Activated CD4-positive, alpha-beta T cell treated with anti-CD3 and anti-CD28 coated beads for 36 hours (primary cell): Measurements from ENCODE around the gene KANK2. TPM values are rescaled to one million over a fixed set of nuclear protein-coding genes. Genes with fewer than 3 reads are reported as not detected.
A peak's percentile ranks its signal among the peaks of the same experiment; 100 is the strongest.
"Not testable (repeated sequence)": the region's sequence is repeated elsewhere in the genome, so short reads cannot be mapped to it uniquely, and the experiment has no call there.

Experiments
- ATAC-seq: fragments of 200-7000 bp; cut with Tn5 transposase; one replicate; pipeline ENCODE4 v1.10.0; 2021; ENCODE audit warnings: mild to moderate bottlenecking, moderate library complexity
- CTCF ChIA-PET: fragments of 350-600 bp; sonication (Branson Sonifier 250); formaldehyde crosslinking; loops from one replicate; lab custom pipeline; 2021; ENCODE audit warnings: antibody characterized with exemption; lab: Charles Lee
- POLR2A ChIA-PET: fragments of 350-600 bp; sonication (Branson Sonifier 250); formaldehyde crosslinking; loops from one replicate; lab custom pipeline; 2021; ENCODE audit warnings: antibody characterized with exemption, inconsistent platforms; lab: Charles Lee
- DNase-seq: peaks from one replicate; pipeline ENCODE4 v3.0.0-alpha.2; 2020
- H3K27ac Mint-ChIP-seq: one replicate; pipeline ENCODE4 v1.8.0; 2021; ENCODE audit warnings: mixed read lengths
- H3K27me3 Mint-ChIP-seq: one replicate; pipeline ENCODE4 v1.8.0; 2021; ENCODE audit warnings: mixed read lengths
- H3K36me3 Mint-ChIP-seq: one replicate; pipeline ENCODE4 v1.8.0; 2021; ENCODE audit warnings: low read depth, mixed read lengths
- H3K4me1 Mint-ChIP-seq: one replicate; pipeline ENCODE4 v1.8.0; 2021; ENCODE audit warnings: mixed read lengths
- H3K4me3 Mint-ChIP-seq: one replicate; pipeline ENCODE4 v1.8.0; 2021; ENCODE audit warnings: mild to moderate bottlenecking, moderate library complexity, mixed read lengths
- H3K9me3 Mint-ChIP-seq: one replicate; pipeline ENCODE4 v1.8.0; 2021; ENCODE audit warnings: low read depth, mixed read lengths
- intact Hi-C, 2 experiments: fragments of 100-400 bp; cut with DNase I in 1 of 2; cut with micrococcal nuclease in 1 of 2; formaldehyde crosslinking; loops; one replicate each; pipeline versions ENCODE4 v1.14.2 to v1.15.1; 2022 to 2024; cut with DNase I, micrococcal nuclease
- total RNA-seq, 2 experiments: library from RNA; stranded (reverse); gene quantifications; one replicate each; pipeline ENCODE4 v1.2.3, GENCODE V29; 2021

KANK2 gene
- total RNA-seq, 2 experiments from 2014 or later, result 0.91 to 1.2 TPM

DNA sequence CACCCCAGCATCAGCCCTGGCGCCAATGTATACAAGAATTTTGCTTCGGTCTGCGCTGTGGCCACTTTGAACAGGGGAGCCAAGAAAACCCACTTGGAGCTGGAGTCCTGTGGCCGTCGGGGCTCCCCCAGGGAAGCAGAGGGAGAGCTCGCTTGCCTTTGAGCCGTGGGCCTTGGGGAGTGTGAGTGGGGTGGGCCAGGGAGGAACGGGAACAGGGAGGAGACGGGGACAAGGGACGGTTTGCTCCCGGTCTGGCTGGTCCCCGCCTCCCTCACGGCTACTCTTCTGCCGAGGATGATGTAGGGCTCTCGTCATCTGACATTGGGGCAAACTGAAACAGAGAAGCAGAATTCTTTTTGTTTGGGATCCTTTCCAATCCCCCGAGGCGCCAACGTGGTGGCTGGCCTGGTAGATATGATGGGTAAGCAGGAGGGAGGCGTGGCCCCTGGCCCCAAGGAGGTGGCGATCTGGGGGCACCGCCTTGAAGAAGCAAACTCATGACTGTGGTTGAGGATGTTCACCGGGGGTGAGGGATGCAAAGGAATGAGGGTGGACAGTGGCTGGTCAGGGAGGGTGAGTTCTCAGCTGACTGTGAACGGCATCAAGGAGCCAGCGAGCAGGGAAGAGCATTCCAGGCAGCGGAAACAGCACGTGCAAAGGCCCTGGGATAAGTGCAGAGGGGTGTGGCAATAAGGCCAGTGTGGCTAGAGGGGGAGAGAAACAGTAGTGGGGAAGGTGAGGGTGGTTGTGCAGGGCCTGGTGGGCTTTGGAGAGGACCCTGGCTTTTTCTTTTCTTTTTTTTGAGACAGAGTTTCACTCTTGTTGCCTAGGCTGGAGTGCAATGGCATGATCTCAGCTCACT is 30.8 kb downstream of the KANK2 start:
- DNase-seq (no peak), ATAC-seq (no peak)
- ChIA-PET POLR2A (no interaction called here), CTCF (no interaction called here)
- intact Hi-C loops, result loop anchor here in 1 of 2 experiments (5.0 kb wide), 1 partner anchor 36 kb away; no protein-coding TSS in a partner anchor
- no peaks in the 10 kb centered on the region for H3K36me3 Mint-ChIP-seq
- H3K4me3 Mint-ChIP-seq, result no peak overlapping the region
- H3K9me3 Mint-ChIP-seq, result no peaks in the 10 kb centered on the region
- H3K27ac Mint-ChIP-seq, result no peak overlapping the region
- H3K27me3 Mint-ChIP-seq, result no peaks in the 10 kb centered on the region
- H3K4me1 Mint-ChIP-seq, result no peaks in the 10 kb centered on the region

DNA sequence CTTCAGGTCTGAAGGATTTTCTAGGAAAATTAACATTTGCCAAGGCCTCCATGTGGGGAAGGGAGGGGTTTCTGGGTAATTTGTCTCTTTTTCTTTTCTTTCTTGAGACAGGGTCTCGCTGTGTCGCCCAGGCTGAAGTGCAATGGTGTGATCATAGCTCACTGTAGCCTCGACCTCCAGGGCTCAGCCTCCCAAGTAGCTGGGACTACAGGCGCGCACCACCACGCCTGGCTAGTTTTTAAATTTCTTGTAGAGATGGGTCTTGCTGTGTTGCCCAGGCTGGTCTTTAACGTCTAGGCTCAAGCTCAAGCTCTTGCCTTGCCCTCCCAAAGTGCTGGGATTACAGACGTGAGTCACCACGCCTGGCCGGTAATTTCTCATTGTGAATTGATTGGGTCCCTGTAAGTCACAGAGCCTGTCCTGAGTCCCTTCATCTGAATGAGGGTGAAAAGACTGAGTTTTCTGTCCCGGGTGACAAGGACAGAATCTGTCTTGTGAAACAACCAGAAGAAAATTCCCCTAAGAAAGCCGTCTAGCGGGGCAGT is 31.8 kb downstream of the KANK2 start:
- DNase-seq (no peak), ATAC-seq (no peak)
- no peaks in the 10 kb centered on the region for H3K9me3 Mint-ChIP-seq
- no peaks in the 10 kb centered on the region for H3K36me3 Mint-ChIP-seq
- H3K27ac Mint-ChIP-seq, result no peak overlapping the region
- no peaks in the 10 kb centered on the region for H3K4me1 Mint-ChIP-seq
- H3K27me3 Mint-ChIP-seq, result no peaks in the 10 kb centered on the region
- intact Hi-C loops, result loop anchor here in 1 of 2 experiments (5.0 kb wide), 1 partner anchor 37 kb away; no protein-coding TSS in a partner anchor
- ChIA-PET CTCF (no interaction called here), POLR2A (no interaction called here)
- H3K4me3 Mint-ChIP-seq, result no peak overlapping the region

GRCh38 chr19:11164879-11165406 is 32.4 kb downstream of the KANK2 start:
- Mint-ChIP-seq H3K4me3 (no peak overlapping the region), H3K9me3 (peaks cover 2% of the 10 kb centered on the region), H3K36me3 (no peaks in the 10 kb centered on the region), H3K27me3 (no peaks in the 10 kb centered on the region), H3K4me1 (no peaks in the 10 kb centered on the region), H3K27ac (no peak overlapping the region)
- POLR2A ChIA-PET, result no interaction called here
- CTCF ChIA-PET, result interaction anchor here (1.4 to 1.8 kb wide), 2 partner anchors 10 to 300 kb away, joined by 4 to 8 read pairs; partner anchors contain the start of gene SPC24
- intact Hi-C loops, result loop anchor here in 1 of 2 experiments (5.0 kb wide), 1 partner anchor 37 kb away; no protein-coding TSS in a partner anchor
- no peak for ATAC-seq
- DNase-seq, result no peak

DNA sequence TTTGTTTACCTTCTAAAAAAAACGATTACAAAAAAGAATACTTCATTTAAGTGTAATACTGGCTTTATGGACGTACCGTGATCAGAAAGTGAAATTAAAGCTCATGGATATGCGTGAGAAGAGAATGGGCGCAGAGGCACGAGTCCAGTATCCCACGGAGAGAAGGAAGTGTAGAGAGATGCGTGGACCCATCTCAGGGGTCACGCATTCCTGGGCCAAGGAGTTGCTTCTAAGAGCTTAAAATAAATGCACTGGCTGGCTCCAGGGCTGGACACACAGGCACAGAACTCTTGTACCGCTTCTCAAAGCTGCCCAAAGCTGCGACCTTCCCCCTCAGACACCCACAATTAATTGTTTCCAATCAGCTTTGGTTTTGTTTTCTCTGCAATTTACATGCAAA is 33.0 kb downstream of the KANK2 start:
- Mint-ChIP-seq H3K27me3 (no peaks in the 10 kb centered on the region), H3K9me3 (peaks cover 2% of the 10 kb centered on the region), H3K4me3 (no peak overlapping the region), H3K36me3 (no peaks in the 10 kb centered on the region), H3K27ac (no peak overlapping the region), H3K4me1 (no peaks in the 10 kb centered on the region)
- DNase-seq (no peak), ATAC-seq (no peak)
- CTCF ChIA-PET, result interaction anchor here (1.1 to 1.8 kb wide), 3 partner anchors 10 to 300 kb away, joined by 4 to 8 read pairs (median 4); partner anchors contain the start of gene SPC24
- POLR2A ChIA-PET, result no interaction called here
- intact Hi-C loops, result no loop called here

GRCh38 chr19:11160440-11160768 is 36.9 kb downstream of the KANK2 start:
- intact Hi-C loops, H3K27ac Mint-ChIP-seq, POLR2A ChIA-PET, H3K4me3 Mint-ChIP-seq, ATAC-seq, H3K27me3 Mint-ChIP-seq, H3K9me3 Mint-ChIP-seq, CTCF ChIA-PET, DNase-seq, H3K4me1 Mint-ChIP-seq, H3K36me3 Mint-ChIP-seq: not testable (repeated sequence)

- Mint-ChIP-seq H3K4me3 (no peak overlapping the region), H3K27me3 (no peaks in the 10 kb centered on the region), H3K27ac (no peak overlapping the region), H3K4me1 (peaks cover 5% of the 10 kb centered on the region), H3K36me3 (peaks cover under 1% of the 10 kb centered on the region), H3K9me3 (peaks cover 2% of the 10 kb centered on the region)
- DNase-seq (no peak), ATAC-seq (no peak)
- intact Hi-C loops, result no loop called here
- ChIA-PET CTCF (interaction anchor here (0.7 kb wide), 1 partner anchor 211 kb away, joined by 3 read pairs; no protein-coding TSS in a partner anchor), POLR2A (no interaction called here)
These were observed 37.5 kb downstream of the KANK2 start for GRCh38 chr19:11159598-11160439.

- Mint-ChIP-seq H3K4me1 (peaks cover 12% of the 10 kb centered on the region), H3K36me3 (peaks cover 19% of the 10 kb centered on the region), H3K27me3 (no peaks in the 10 kb centered on the region), H3K4me3 (peak within 1 kb of the TSS; percentile 79), H3K27ac (peak within 1 kb of the TSS; percentile 80), H3K9me3 (peaks cover 2% of the 10 kb centered on the region)
- DNase-seq (peak; percentile 97), ATAC-seq (peak; percentile 99)
- ChIA-PET CTCF (interaction anchor here (0.6 to 2.4 kb wide), 8 partner anchors 9 to 267 kb away, joined by 3 to 8 read pairs (median 3); no protein-coding TSS in a partner anchor), POLR2A (interaction anchor here (0.6 to 1.1 kb wide), 4 partner anchors 12 to 394 kb away, joined by 3 to 5 read pairs (median 3); no protein-coding TSS in a partner anchor)
- intact Hi-C loops, result loop anchor here (1.0 to 2.0 kb wide), 7 partner anchors 42 to 403 kb away; partner anchors contain the start of genes ELOF1 (in 1 of the 2), KANK2 (in 1 of the 2), LDLR (in 1 of the 2) and ODAD3 (in 1 of the 2)
These were observed 41.8 kb downstream of the KANK2 start, which contains the start of gene SPC24 for GRCh38 chr19:11155373-11156120. SPC24 (minus strand) TSS chr19:11155782; CDS start chr19:11155776, 6 bp downstream.

GRCh38 chr19:11154683-11155047 is 42.7 kb downstream of the KANK2 start:
- Mint-ChIP-seq H3K36me3 (peaks cover 19% of the 10 kb centered on the region), H3K4me1 (peaks cover 12% of the 10 kb centered on the region), H3K27me3 (no peaks in the 10 kb centered on the region), H3K4me3 (peak overlapping the region; percentile 79), H3K27ac (peak overlapping the region; percentile 44), H3K9me3 (no peaks in the 10 kb centered on the region)
- intact Hi-C loops, result loop anchor here (1.0 to 2.0 kb wide), 7 partner anchors 43 to 404 kb away; partner anchors contain the start of genes ELOF1 (in 1 of the 2), KANK2 (in 1 of the 2), LDLR (in 1 of the 2) and ODAD3 (in 1 of the 2)
- no peak for ATAC-seq
- POLR2A ChIA-PET, result interaction anchor here (1.1 kb wide), 1 partner anchor 11 kb away, joined by 3 read pairs; no protein-coding TSS in a partner anchor
- no peak for DNase-seq
- CTCF ChIA-PET, result interaction anchor here (0.6 to 2.4 kb wide), 5 partner anchors 9 to 139 kb away, joined by 3 to 8 read pairs (median 3); no protein-coding TSS in a partner anchor

- ChIA-PET POLR2A (interaction anchor here (0.6 kb wide), 1 partner anchor 17 kb away, joined by 5 read pairs; no protein-coding TSS in a partner anchor), CTCF (interaction anchor here (0.7 kb wide), 1 partner anchor 76 kb away, joined by 3 read pairs; no protein-coding TSS in a partner anchor)
- Mint-ChIP-seq H3K27me3 (no peaks in the 10 kb centered on the region), H3K27ac (no peak overlapping the region), H3K36me3 (peaks cover 31% of the 10 kb centered on the region), H3K9me3 (no peaks in the 10 kb centered on the region), H3K4me3 (no peak overlapping the region), H3K4me1 (peaks cover 12% of the 10 kb centered on the region)
- DNase-seq (no peak), ATAC-seq (no peak)
- intact Hi-C loops, result no loop called here
These were observed 44.9 kb downstream of the KANK2 start for GRCh38 chr19:11152318-11153062.
